GM23338 (cell line): Measurements from ENCODE around the gene NKX2-3. TPM values are rescaled to one million over a fixed set of nuclear protein-coding genes. Genes with fewer than 3 reads are reported as not detected.
A peak's percentile ranks its signal among the peaks of the same experiment; 100 is the strongest.

ENCODE experiments used
- ATAC-seq: fragments of 200-7000 bp; cut with Tn5 transposase; 3 replicates; pipeline ENCODE4 v1.9.1; 2020
- DNase-seq: peaks from one replicate; pipeline ENCODE4 v3.0.0-alpha.2; 2015; ENCODE audit warnings: low spot score
- H2AFZ ChIP-seq: fragments of 200-600 bp; sonication (generic); 2 replicates; pipeline ENCODE4 v1.8.0; 2016; ENCODE audit warnings: antibody characterized with exemption, mild to moderate bottlenecking, moderate library complexity
- H3F3A ChIP-seq: fragments of 200-600 bp; sonication (generic); replicated peaks from 2 replicates; pipeline ENCODE4 v1.8.0; 2017; ENCODE audit warnings: antibody characterized with exemption, mixed run types, low read depth
- H3K27ac ChIP-seq: fragments of 200-600 bp; sonication (generic); 2 replicates; pipeline ENCODE4 v1.6.1; 2016; ENCODE audit warnings: low read depth
- H3K27me3 ChIP-seq: fragments of 200-600 bp; sonication (generic); 2 replicates; pipeline ENCODE4 v1.8.0; 2016; ENCODE audit warnings: mild to moderate bottlenecking, mixed run types, moderate library complexity; ENCODE audit not compliant: insufficient read depth
- H3K36me3 ChIP-seq: fragments of 200-600 bp; sonication (generic); 2 replicates; pipeline ENCODE4 v1.8.0; 2016; ENCODE audit warnings: mild to moderate bottlenecking; ENCODE audit not compliant: insufficient read depth
- H3K4me1 ChIP-seq: fragments of 200-600 bp; sonication (generic); 2 replicates; pipeline ENCODE4 v1.8.0; 2016; ENCODE audit warnings: mild to moderate bottlenecking, moderate library complexity; ENCODE audit not compliant: insufficient read depth
- H3K4me2 ChIP-seq: fragments of 200-600 bp; sonication (generic); 2 replicates; pipeline ENCODE4 v1.7.1; 2017; ENCODE audit warnings: mixed run types
- H3K4me3 ChIP-seq: fragments of 200-600 bp; sonication (generic); 2 replicates; pipeline ENCODE4 v1.6.1; 2016; ENCODE audit warnings: mixed run types
- H3K79me2 ChIP-seq: fragments of 200-600 bp; sonication (generic); replicated peaks from 2 replicates; pipeline ENCODE4 v1.8.0; 2017; ENCODE audit warnings: mild to moderate bottlenecking; ENCODE audit not compliant: insufficient read depth
- H3K9me2 ChIP-seq: fragments of 200-600 bp; sonication (generic); 2 replicates; pipeline ENCODE4 v1.8.0; 2017; ENCODE audit not compliant: insufficient read depth
- H4K20me1 ChIP-seq: fragments of 200-600 bp; sonication (generic); replicated peaks from 2 replicates; pipeline ENCODE4 v1.8.0; 2017; ENCODE audit warnings: mild to moderate bottlenecking; ENCODE audit not compliant: insufficient read depth
- H3K27ac Mint-ChIP-seq: 2 replicates; pipeline ENCODE4 v1.8.0; 2020; ENCODE audit warnings: inconsistent platforms, mild to moderate bottlenecking, moderate library complexity, mixed read lengths
- H3K27me3 Mint-ChIP-seq: 3 replicates; pipeline ENCODE4 v1.8.0; 2022; ENCODE audit warnings: low read depth, mild to moderate bottlenecking, moderate library complexity, mixed read lengths, inconsistent platforms; ENCODE audit not compliant: insufficient read depth, poor library complexity
- H3K36me3 Mint-ChIP-seq: 3 replicates; pipeline ENCODE4 v1.8.0; 2021; ENCODE audit warnings: low read depth, mild to moderate bottlenecking, inconsistent platforms, moderate library complexity, mixed read lengths
- H3K4me1 Mint-ChIP-seq: 3 replicates; pipeline ENCODE4 v1.8.0; 2020; ENCODE audit warnings: mild to moderate bottlenecking, inconsistent platforms, mixed read lengths
- H3K4me3 Mint-ChIP-seq: 3 replicates; pipeline ENCODE4 v1.8.0; 2021; ENCODE audit warnings: moderate library complexity, mild to moderate bottlenecking, inconsistent platforms, mixed read lengths
- H3K9me3 Mint-ChIP-seq: 3 replicates; pipeline ENCODE4 v1.8.0; 2020; ENCODE audit warnings: moderate library complexity, mild to moderate bottlenecking, inconsistent platforms, mixed read lengths
- CREB1 ChIP-seq: fragments of 250-450 bp; sonication (Bioruptor Pico); IDR thresholded peaks from 2 replicates; pipeline ENCODE4 v1.5.0; 2020; ENCODE audit warnings: low read depth, mild to moderate bottlenecking, moderate library complexity
- EZH2 ChIP-seq: fragments of 200-600 bp; sonication (generic); IDR thresholded peaks from one replicate; pipeline ENCODE4 v1.8.0; 2017; ENCODE audit warnings: antibody characterized with exemption, mild to moderate bottlenecking, low read depth; ENCODE audit not compliant: unreplicated experiment
- EZH2phosphoT487 ChIP-seq: fragments of 200-600 bp; sonication (generic); IDR thresholded peaks from one replicate; pipeline ENCODE4 v1.8.1; 2018; ENCODE audit warnings: antibody characterized with exemption; ENCODE audit not compliant: unreplicated experiment
- NANOG ChIP-seq: IDR thresholded peaks from 2 replicates; pipeline ENCODE4 v1.6.1; 2016; ENCODE audit warnings: antibody characterized with exemption, borderline replicate concordance
- STAT1 ChIP-seq: IDR thresholded peaks from one replicate; pipeline ENCODE4 v1.6.1; 2016; ENCODE audit warnings: antibody characterized with exemption; ENCODE audit not compliant: unreplicated experiment
- ZNF331 ChIP-seq: fragments of 250-450 bp; sonication (Bioruptor Pico); IDR thresholded peaks from 2 replicates; pipeline ENCODE4 v1.5.0; 2020; ENCODE audit warnings: low read depth, mild to moderate bottlenecking, moderate library complexity
- polyA plus RNA-seq: library from polyadenylated mRNA; unstranded; fragments of >200 nt; fragmentation: Nextera tagmentation; extraction: Ambion mirVana; gene quantifications from 2 replicates; pipeline ENCODE4 v1.2.1, GENCODE V29; 2016
- total RNA-seq: library from RNA; depleted of rRNA; stranded (reverse); fragments of >200 nt; shearing (Covaris generic); gene quantifications from 2 replicates; pipeline ENCODE4 v1.2.3, GENCODE V29; 2014

The NKX2-3 gene
- total and polyA plus RNA-seq, 2 experiments from 2014 or later, result not detected

GRCh38 chr10:99537086-99537988, 4.6 kb downstream of the NKX2-3 start:
- Mint-ChIP-seq H3K36me3 (no peaks in the 10 kb centered on the region; the same call in 2 of the 3 replicates), H3K9me3 (no peaks in the 10 kb centered on the region; the same call in 1 of the 3 replicates), H3K27ac (no peak overlapping the region), H3K4me3 (peak overlapping the region; percentile 70), H3K27me3 (peaks cover 97% of the 10 kb centered on the region), H3K4me1 (peaks cover 56% of the 10 kb centered on the region)
- H3K9me2 ChIP-seq, result no peaks in the 10 kb centered on the region
- H4K20me1 ChIP-seq, result peaks cover 26% of the 10 kb centered on the region
- ATAC-seq (peak; percentile 27), DNase-seq (peak; percentile 76)
- peak overlapping the region; percentile 49 for H3K4me3 ChIP-seq
- no peak overlapping the region for H3K27ac ChIP-seq
- peaks cover 100% of the 10 kb centered on the region for H3K27me3 ChIP-seq
- peaks cover 29% of the 10 kb centered on the region for H3F3A ChIP-seq
- H3K4me1 ChIP-seq, result peaks cover 48% of the 10 kb centered on the region
- H3K36me3 ChIP-seq, result no peaks in the 10 kb centered on the region
- TF ChIP-seq STAT1 (no peak), EZH2phosphoT487 (peak; percentile 77)
- peak overlapping the region; percentile 88 for H2AFZ ChIP-seq
- H3K79me2 ChIP-seq, result no peaks in the 10 kb centered on the region
- peak overlapping the region; percentile 86 for H3K4me2 ChIP-seq

GRCh38 chr10:99537989-99538917, 5.5 kb downstream of the NKX2-3 start:
- H3K4me3 ChIP-seq, result peak overlapping the region; percentile 49
- peaks cover 29% of the 10 kb centered on the region for H3F3A ChIP-seq
- peaks cover 100% of the 10 kb centered on the region for H3K27me3 ChIP-seq
- H3K4me1 ChIP-seq, result peaks cover 41% of the 10 kb centered on the region
- peak overlapping the region; percentile 78 for H3K4me2 ChIP-seq
- H3K27ac Mint-ChIP-seq, result no peak overlapping the region
- peak overlapping the region; percentile 64 for H3K4me3 Mint-ChIP-seq
- H3K4me1 Mint-ChIP-seq, result peaks cover 48% of the 10 kb centered on the region
- H3K79me2 ChIP-seq, result no peaks in the 10 kb centered on the region
- H3K9me3 Mint-ChIP-seq, result no peaks in the 10 kb centered on the region; the same call in 1 of the 3 replicates
- TF ChIP-seq NANOG, result no peak
- no peak for TF ChIP-seq ZNF331
- peak; percentile 94 for TF ChIP-seq EZH2
- peak; percentile 38 for TF ChIP-seq EZH2phosphoT487
- H3K27me3 Mint-ChIP-seq, result peaks cover 97% of the 10 kb centered on the region
- ATAC-seq (no peak), DNase-seq (peak; percentile 71)
- H4K20me1 ChIP-seq, result peaks cover 26% of the 10 kb centered on the region
- H3K9me2 ChIP-seq, result no peaks in the 10 kb centered on the region
- H2AFZ ChIP-seq, result peak overlapping the region; percentile 59
- H3K36me3 ChIP-seq, result no peaks in the 10 kb centered on the region
- no peaks in the 10 kb centered on the region; the same call in 2 of the 3 replicates for H3K36me3 Mint-ChIP-seq
- no peak overlapping the region for H3K27ac ChIP-seq

GRCh38 chr10:99539120-99539519, 6.4 kb downstream of the NKX2-3 start:
- peak overlapping the region; percentile 60; the same call in 1 of the 2 replicates for H3K4me2 ChIP-seq
- H3K36me3 ChIP-seq, result no peaks in the 10 kb centered on the region
- H3K9me2 ChIP-seq, result no peaks in the 10 kb centered on the region
- H3K36me3 Mint-ChIP-seq, result no peaks in the 10 kb centered on the region; the same call in 2 of the 3 replicates
- no peak overlapping the region for H3K27ac ChIP-seq
- no peak overlapping the region for H2AFZ ChIP-seq
- no peak overlapping the region; the same call in 2 of the 3 replicates for H3K4me3 Mint-ChIP-seq
- H3K27ac Mint-ChIP-seq, result no peak overlapping the region
- DNase-seq, result peak; percentile 41
- peaks cover 41% of the 10 kb centered on the region for H3K4me1 ChIP-seq
- peaks cover 97% of the 10 kb centered on the region for H3K27me3 Mint-ChIP-seq
- H3F3A ChIP-seq, result peaks cover 29% of the 10 kb centered on the region
- no peak for ATAC-seq
- no peaks in the 10 kb centered on the region for H3K79me2 ChIP-seq
- H3K4me1 Mint-ChIP-seq, result peaks cover 50% of the 10 kb centered on the region
- no peak overlapping the region for H3K4me3 ChIP-seq
- peaks cover 24% of the 10 kb centered on the region for H4K20me1 ChIP-seq
- TF ChIP-seq EZH2 (peak; percentile 35), CREB1 (CRISPR knock-in tag) (no peak)
- H3K27me3 ChIP-seq, result peaks cover 100% of the 10 kb centered on the region
- H3K9me3 Mint-ChIP-seq, result no peaks in the 10 kb centered on the region; the same call in 2 of the 3 replicates
